ENCODE data around the gene ABLIM2. TPM values are rescaled to one million over a fixed set of nuclear protein-coding genes. Genes with fewer than 3 reads are reported as not detected.

Gene ABLIM2
- total and polyA plus RNA-seq, 2 of the 8 experiments (the other 6 are each of a cell fraction or from before 2014, with no cell fraction given): 2.8 to 3.0 TPM

- WGBS, 2 experiments (ENCODE audit: extremely low coverage in 1 of 2, insufficient coverage in 1 of 2, insufficient read length in 1 of 2, insufficient replicate concordance in 2 of 2, low coverage in 1 of 2, low lambda C conversion rate in 2 of 2, missing lambda C conversion rate in 1 of 2): 91% methylated on average over 7 of the region's 7 CpGs; no CpG with 5 or more reads in 1 of the 2 experiments
- H3K36me3 ChIP-seq (ENCODE audit: control insufficient read depth in 2 of 4, insufficient read depth in 4 of 4, low read length in 3 of 4): no peaks in the 10 kb centered on the region
- H3K4me1 ChIP-seq (replicated peaks in 1 of 4; ENCODE audit: control insufficient read depth in 3 of 4, insufficient read depth in 4 of 4, low read length in 3 of 4): no peaks in the 10 kb centered on the region
- no peak overlapping the region for H2BK120ac ChIP-seq (replicated peaks; ENCODE audit: low read depth, low read length)
- ChIA-PET POLR2A (ENCODE audit: partially characterized antibody) (no interaction called here), CTCF (ENCODE audit: partially characterized antibody) (interaction anchor here (1.3 kb wide), 1 partner anchor 12 kb away, joined by 5 read pairs; the partner anchor contains the start of gene ABLIM2)
- H3K27ac ChIP-seq (ENCODE audit: low read depth, low read length): no peak overlapping the region
- H3K23ac ChIP-seq (ENCODE audit: insufficient read length): no peak overlapping the region
- FAIRE-seq: no peak
- no peak overlapping the region; the same call in 1 of the 2 replicates for H4K8ac ChIP-seq (ENCODE audit: extremely low read depth, insufficient read depth, low read length)
- H2AFZ ChIP-seq (ENCODE audit: low read length): no peak overlapping the region
- DNase-seq (ENCODE audit: low read depth in 1 of 2, low spot score in 2 of 2): no peak
- no peak overlapping the region for H4K5ac ChIP-seq (ENCODE audit: insufficient read length, low read depth, low read length)
- H3K4me2 ChIP-seq (ENCODE audit: insufficient read depth in 1 of 2, low read depth in 2 of 2, low read length in 2 of 2): no peak overlapping the region
- no peak overlapping the region for H2AK5ac ChIP-seq (ENCODE audit: low read depth, low read length)
- H3K18ac ChIP-seq (ENCODE audit: extremely low read depth, low read length): no peak overlapping the region
- no peak overlapping the region for H2BK15ac ChIP-seq (ENCODE audit: low read length)
- H4K91ac ChIP-seq (replicated peaks; ENCODE audit: insufficient read length, low read length): no peak overlapping the region
- H3K4ac ChIP-seq (replicated peaks; ENCODE audit: insufficient read length, low read depth, low read length): no peak overlapping the region
- no peak overlapping the region for H2BK5ac ChIP-seq (ENCODE audit: low read depth, low read length)
- no peak overlapping the region for H3K4me3 ChIP-seq (ENCODE audit: extremely low read depth in 1 of 4, insufficient read depth in 2 of 4, low read depth in 3 of 4, low read length in 4 of 4)
- TF ChIP-seq YY1 (IDR thresholded peaks at IDR 0.05; ENCODE audit: low read depth, low read length) (no peak), TCF12 (IDR thresholded peaks at IDR 0.05; ENCODE audit: low read depth, low read length) (no peak), TBP (IDR thresholded peaks at IDR 0.05; ENCODE audit: low read depth, low read length) (no peak), CBX8 (IDR thresholded peaks at IDR 0.05; ENCODE audit: borderline replicate concordance, low read depth, low read length) (no peak), SRF (IDR thresholded peaks at IDR 0.05; ENCODE audit: low read depth, low read length) (no peak)
- no peak overlapping the region for H2BK12ac ChIP-seq (ENCODE audit: low read depth, low read length)
- no peak overlapping the region for H2BK20ac ChIP-seq (ENCODE audit: low read length)
- H3K56ac ChIP-seq (replicated peaks; ENCODE audit: insufficient read length, low read depth, low read length): no peak overlapping the region
- H3K23me2 ChIP-seq (ENCODE audit: low read depth, low read length): peaks cover 6% of the 10 kb centered on the region; the same call in 1 of the 2 replicates
- H3K27me3 ChIP-seq (replicated peaks in 1 of 4; ENCODE audit: control insufficient read depth in 3 of 4, extremely low read depth in 1 of 4, insufficient read depth in 3 of 4, low read length in 3 of 4): no peaks in the 10 kb centered on the region
- no peak overlapping the region for H3K9ac ChIP-seq (replicated peaks in 1 of 4; ENCODE audit: extremely low read depth in 1 of 4, low read depth in 3 of 4, low read length in 3 of 4)
- peaks cover 0 to 4% of the 10 kb centered on the region in 2 experiments for H4K20me1 ChIP-seq (replicated peaks in 1 of 2; ENCODE audit: control insufficient read depth in 1 of 2, insufficient read depth in 2 of 2, low read length in 2 of 2)
- H3K79me2 ChIP-seq (ENCODE audit: control insufficient read depth in 1 of 2, insufficient read depth in 2 of 2, low read length in 2 of 2): no peaks in the 10 kb centered on the region
- H3K79me1 ChIP-seq (ENCODE audit: low read depth, low read length): no peaks in the 10 kb centered on the region
- no peak overlapping the region for H3K14ac ChIP-seq (ENCODE audit: insufficient read length)
- H3K9me3 ChIP-seq (ENCODE audit: insufficient read depth in 2 of 2, low read depth in 1 of 2, low read length in 1 of 2): peaks cover 9 to 13% of the 10 kb centered on the region in 2 experiments
Measured at GRCh38 chr4:8171266-8171665, 12.7 kb upstream of the ABLIM2 start.

Data from H1 (cell line).